Endothelial cell of umbilical vein (primary cell): ENCODE measurements around the gene RBM38. TPM values are rescaled to one million over a fixed set of nuclear protein-coding genes. Genes with fewer than 3 reads are reported as not detected.

Source experiments
- BruUV-seq: library from RNA; stranded (reverse); fragments of 400-500 nt; replicated peaks from 2 replicates; lab custom pipeline; 2021; lab: Mats Ljungman, UMichigan
- CTCF ChIA-PET: fragments of 300-600, 350-600 bp; sonication (Branson Sonifier 250); formaldehyde crosslinking; loops from one replicate; lab custom pipeline; 2021; ENCODE audit warnings: antibody characterized with exemption, inconsistent platforms; lab: Charles Lee
- POLR2A ChIA-PET: fragments of 300-600, 350-600 bp; sonication (Branson Sonifier 250); formaldehyde crosslinking; loops from one replicate; lab custom pipeline; 2021; ENCODE audit warnings: antibody characterized with exemption, inconsistent platforms; lab: Charles Lee
- DNase-seq: peaks from one replicate; pipeline ENCODE4 v3.0.0-alpha.2; 2011; ENCODE audit warnings: low read depth, low spot score
- FAIRE-seq: peaks from 2 replicates; lab custom pipeline; 2011; peaks lifted over from hg19 to GRCh38; lab: Jason Lieb, UNC
- H2AFZ ChIP-seq: 2 replicates; pipeline ENCODE4 v1.6.0; 2012; ENCODE audit warnings: low read depth, low read length, control low read depth, inconsistent platforms
- H3K27ac ChIP-seq: 2 replicates; pipeline ENCODE4 v1.5.1; 2011; ENCODE audit warnings: low read depth, mild to moderate bottlenecking, control low read depth, low read length, moderate library complexity; ENCODE audit not compliant: insufficient read depth
- H3K27me3 ChIP-seq, 2 experiments: 2 replicates each; pipeline versions ENCODE4 v1.6.0 to v1.6.1; 2011; ENCODE audit warnings: low read length in 2 of 2, mixed read lengths in 1 of 2; ENCODE audit not compliant: control insufficient read depth in 2 of 2, insufficient read depth in 2 of 2
- H3K36me3 ChIP-seq, 2 experiments: 2 replicates in 1 of 2; 3 replicates in 1 of 2; pipeline ENCODE4 v1.5.1; 2011; ENCODE audit warnings: low read length in 2 of 2, mild to moderate bottlenecking in 1 of 2, moderate library complexity in 1 of 2; ENCODE audit not compliant: control insufficient read depth in 2 of 2, insufficient read depth in 2 of 2; ENCODE audit errors: extremely low read depth in 1 of 2
- H3K4me1 ChIP-seq: 3 replicates; pipeline ENCODE4 v1.5.1; 2011; ENCODE audit warnings: mild to moderate bottlenecking, low read length; ENCODE audit not compliant: control insufficient read depth, insufficient read depth; ENCODE audit errors: extremely low read depth
- H3K4me2 ChIP-seq: 2 replicates; pipeline ENCODE4 v1.6.1; 2011; ENCODE audit warnings: low read length, control low read depth, mixed read lengths; ENCODE audit not compliant: insufficient read depth
- H3K4me3 ChIP-seq, 3 experiments: fragments of 200-600 bp in 1 of 3; sonication (generic), shearing (Covaris generic) in 1 of 3; replicated peaks in 1 of 3; 2 replicates each; pipeline ENCODE4 v1.5.1; 2011 to 2016; ENCODE audit warnings: control low read depth in 3 of 3, low read length in 3 of 3, mild to moderate bottlenecking in 2 of 3, inconsistent platforms in 1 of 3, low read depth in 1 of 3, moderate library complexity in 1 of 3; ENCODE audit not compliant: insufficient read depth in 1 of 3
- H3K79me2 ChIP-seq: 2 replicates; pipeline ENCODE4 v1.6.0; 2012; ENCODE audit warnings: low read length, inconsistent platforms; ENCODE audit not compliant: control insufficient read depth, insufficient read depth
- H3K9ac ChIP-seq: replicated peaks from 2 replicates; pipeline ENCODE3; 2011; ENCODE audit warnings: low read length, control low read depth; ENCODE audit not compliant: insufficient read depth; ENCODE audit errors: extremely low read depth
- H3K9me1 ChIP-seq: replicated peaks from 3 replicates; pipeline ENCODE4 v1.6.0; 2011; ENCODE audit warnings: mild to moderate bottlenecking, low read length; ENCODE audit not compliant: control insufficient read depth, insufficient read depth; ENCODE audit errors: extremely low read depth
- H3K9me3 ChIP-seq: replicated peaks from 2 replicates; pipeline ENCODE4 v1.5.1; 2012; ENCODE audit warnings: low read length, inconsistent platforms; ENCODE audit not compliant: control insufficient read depth, insufficient read depth
- H4K20me1 ChIP-seq: replicated peaks from 2 replicates; pipeline ENCODE3; 2011; ENCODE audit warnings: mild to moderate bottlenecking, low read length; ENCODE audit not compliant: control insufficient read depth, insufficient read depth; ENCODE audit errors: extremely low read depth
- CTCF ChIP-seq, 2 donors: IDR thresholded peaks; 1 replicate in 1 of 2; 2 replicates in 1 of 2; pipeline ENCODE4 v1.5.1; 2011; ENCODE audit warnings: low read length in 2 of 2, mild to moderate bottlenecking in 2 of 2, moderate library complexity in 2 of 2, control low read depth in 1 of 2, inconsistent platforms in 1 of 2, low read depth in 1 of 2; ENCODE audit not compliant: insufficient read depth in 1 of 2; ENCODE audit errors: extremely low read depth in 1 of 2
- EZH2 ChIP-seq: IDR thresholded peaks from 2 replicates; pipeline ENCODE4 v1.6.1; 2012; ENCODE audit warnings: borderline replicate concordance, low read depth, mild to moderate bottlenecking, moderate library complexity, low read length, inconsistent platforms; ENCODE audit not compliant: severe bottlenecking
- FOS ChIP-seq: IDR thresholded peaks from 2 replicates; pipeline ENCODE4 v1.6.1; 2011; ENCODE audit warnings: mild to moderate bottlenecking, low read length, moderate library complexity, borderline replicate concordance; ENCODE audit not compliant: insufficient read depth
- GATA2 ChIP-seq: IDR thresholded peaks from 2 replicates; pipeline ENCODE4 v1.7.0; 2011; ENCODE audit warnings: low read depth, mild to moderate bottlenecking, moderate library complexity, mixed read lengths, low read length; ENCODE audit not compliant: insufficient read length, insufficient read depth
- JUN ChIP-seq: IDR thresholded peaks from 2 replicates; pipeline ENCODE4 v1.6.1; 2011; ENCODE audit warnings: borderline replicate concordance, low read depth; ENCODE audit not compliant: insufficient read length, insufficient read depth
- MAX ChIP-seq: IDR thresholded peaks from 2 replicates; pipeline ENCODE4 v1.6.1; 2011; ENCODE audit not compliant: insufficient read depth, insufficient read length
- MYC ChIP-seq: IDR thresholded peaks from one replicate; pipeline ENCODE4 v1.6.1; 2011; ENCODE audit warnings: mild to moderate bottlenecking, low read depth, low read length
- POLR2A ChIP-seq: IDR thresholded peaks from 2 replicates; pipeline ENCODE4 v1.6.1; 2012; ENCODE audit warnings: low read depth, mild to moderate bottlenecking, control low read depth, low read length
- POLR2AphosphoS5 ChIP-seq: IDR thresholded peaks from 2 replicates; pipeline ENCODE4 v1.6.1; 2012; ENCODE audit warnings: low read depth, mild to moderate bottlenecking, control low read depth, low read length, moderate library complexity; ENCODE audit not compliant: insufficient read depth
- dilution Hi-C: fragments of 300-500 bp; cut with MboI; formaldehyde crosslinking; loops from one replicate; pipeline ENCODE4 v1.15.0; 2019; ENCODE audit warnings: low sequenced_read_pairs; ENCODE audit not compliant: extremely low pct_ligation_motif_present
- intact Hi-C: fragments of 100-400 bp; cut with micrococcal nuclease; formaldehyde crosslinking; loops from one replicate; pipeline ENCODE4 v1.10.0; 2022
- polyA plus RNA-seq, 4 experiments: library from polyadenylated mRNA; depleted of rRNA in 3 of 4; stranded (reverse) in 3 of 4; unstranded in 1 of 4; fragments of >200 nt; gene quantifications; 2 replicates each; pipeline versions ENCODE4 v1.2.1 to v1.2.3, GENCODE V29; 2011 to 2012; ENCODE audit warnings: missing spikeins in 1 of 4
- total RNA-seq: library from RNA; stranded (reverse); gene quantifications from 2 replicates; pipeline ENCODE4 v1.2.3, GENCODE V29; 2021

RBM38 gene
- total and polyA plus RNA-seq, 2 donors (not counting 3 experiments of a cell fraction or from before 2014, with no cell fraction given) = 22.1 to 37.4 TPM

- BruUV-seq = no TSS peak
- no peak for FAIRE-seq
- Histone ChIP-seq H3K9ac (no peak overlapping the region), H3K9me1 (no peaks in the 10 kb centered on the region), H3K36me3 (peaks cover 5 to 29% of the 10 kb centered on the region in 2 experiments), H3K4me3 (no peak overlapping the region), H3K79me2 (peaks cover 2% of the 10 kb centered on the region), H2AFZ (no peak overlapping the region), H3K4me2 (no peak overlapping the region), H3K27ac (no peak overlapping the region), H3K9me3 (no peaks in the 10 kb centered on the region), H3K27me3 (no peaks in the 10 kb centered on the region), H3K4me1 (no peaks in the 10 kb centered on the region), H4K20me1 (no peaks in the 10 kb centered on the region)
- dilution Hi-C loops = no loop called here
- intact Hi-C loops = no loop called here
- ChIA-PET POLR2A (no interaction called here), CTCF (no interaction called here)
- TF ChIP-seq FOS (no peak), POLR2AphosphoS5 (no peak), EZH2 (no peak), POLR2A (no peak), MAX (no peak), GATA2 (no peak), CTCF (IDR thresholded peaks at IDR 0.05; ENCODE audit: extremely low read depth in 1 of 2, insufficient read depth in 1 of 2, low read depth in 1 of 2, low read length in 2 of 2) (no peak), JUN (no peak), MYC (no peak)
- DNase-seq = no peak
These were observed 10.3 kb downstream of the RBM38 start for GRCh38 chr20:57401565-57401918.
